CD4-positive, alpha-beta T cell (primary cell): Measurements from ENCODE around the gene NOMO2. TPM values are rescaled to one million over a fixed set of nuclear protein-coding genes. Genes with fewer than 3 reads are reported as not detected.
"Not testable (repeated sequence)": the region's sequence is repeated elsewhere in the genome, so short reads cannot be mapped to it uniquely, and the experiment has no call there.

ENCODE experiments used
- ATAC-seq: fragments of 200-7000 bp; cut with Tn5 transposase; one replicate; pipeline ENCODE4 v1.10.0; 2022; ENCODE audit warnings: mild to moderate bottlenecking; ENCODE audit not compliant: poor library complexity
- CTCF ChIA-PET: fragments of 350-600 bp; sonication (Branson Sonifier 250); formaldehyde crosslinking; loops from one replicate; lab custom pipeline; 2021; ENCODE audit warnings: antibody characterized with exemption, inconsistent platforms; lab: Charles Lee
- POLR2A ChIA-PET: fragments of 350-600 bp; sonication (Branson Sonifier 250); formaldehyde crosslinking; loops from one replicate; lab custom pipeline; 2021; ENCODE audit warnings: antibody characterized with exemption, inconsistent platforms; lab: Charles Lee
- DNase-seq, 14 experiments: peaks; one replicate each; pipeline ENCODE4 v3.0.0-alpha.2; 2013 to 2020; ENCODE audit warnings: mixed read lengths in 2 of 14
- H3K27ac ChIP-seq, 2 donors: one replicate each; pipeline versions ENCODE4 v1.5.1 to v1.7.0; 2013; ENCODE audit warnings: low read length in 2 of 2, low read depth in 1 of 2, mild to moderate bottlenecking in 1 of 2
- H3K27me3 ChIP-seq, 2 experiments: 1 replicate in 1 of 2; 2 replicates in 1 of 2; pipeline versions ENCODE4 v1.6.1 to v1.7.0; 2013; ENCODE audit warnings: low read length in 2 of 2, control low read depth in 1 of 2, mild to moderate bottlenecking in 1 of 2, moderate library complexity in 1 of 2; ENCODE audit not compliant: insufficient read depth in 2 of 2, control insufficient read depth in 1 of 2
- H3K36me3 ChIP-seq: one replicate; pipeline ENCODE4 v1.6.1; 2013; ENCODE audit warnings: low read length, control low read depth; ENCODE audit not compliant: insufficient read depth
- H3K4me1 ChIP-seq: one replicate; pipeline ENCODE4 v1.6.1; 2013; ENCODE audit warnings: low read length, control low read depth; ENCODE audit not compliant: insufficient read depth
- H3K4me3 ChIP-seq: one replicate; pipeline ENCODE4 v1.5.1; 2013; ENCODE audit warnings: mild to moderate bottlenecking, low read length, moderate library complexity
- H3K9me3 ChIP-seq, 2 experiments: 1 replicate in 1 of 2; 2 replicates in 1 of 2; pipeline versions ENCODE4 v1.6.1 to v1.7.0; 2013; ENCODE audit warnings: low read length in 2 of 2, mild to moderate bottlenecking in 2 of 2, control low read depth in 1 of 2, moderate library complexity in 1 of 2; ENCODE audit not compliant: control insufficient read depth in 1 of 2, insufficient read depth in 1 of 2
- H3K27ac Mint-ChIP-seq: one replicate; pipeline ENCODE4 v1.8.0; 2020; ENCODE audit warnings: mixed read lengths
- H3K27me3 Mint-ChIP-seq: one replicate; pipeline ENCODE4 v1.8.0; 2021; ENCODE audit warnings: mixed read lengths
- H3K36me3 Mint-ChIP-seq: one replicate; pipeline ENCODE4 v1.8.0; 2021; ENCODE audit warnings: low read depth, mixed read lengths
- H3K4me1 Mint-ChIP-seq: one replicate; pipeline ENCODE4 v1.8.0; 2021; ENCODE audit warnings: low read depth, mixed read lengths
- H3K4me3 Mint-ChIP-seq: one replicate; pipeline ENCODE4 v1.8.0; 2020; ENCODE audit warnings: mild to moderate bottlenecking, mixed read lengths
- H3K9me3 Mint-ChIP-seq: one replicate; pipeline ENCODE4 v1.8.0; 2020; ENCODE audit warnings: mixed read lengths
- intact Hi-C, 2 experiments: fragments of 100-400 bp; cut with DNase I in 1 of 2; cut with micrococcal nuclease in 1 of 2; formaldehyde crosslinking; loops; one replicate each; pipeline versions ENCODE4 v1.15.1 to v1.9.0; 2023 to 2025; cut with DNase I, micrococcal nuclease
- total RNA-seq, 174 experiments: library from RNA in 2 of 174; stranded (reverse) in 2 of 174; gene quantifications; one replicate each; pipeline ENCODE4 v1.2.3 and lab custom pipeline; 2021 to 2026
- TF ChIP-seq, protein P1 (sequence below): fragments of 200-600 bp; IDR thresholded peaks from one replicate; pipeline ENCODE4 v1.8.0; 2022; ENCODE audit warnings: antibody characterized with exemption, mild to moderate bottlenecking

The NOMO2 gene
- total RNA-seq, 2 experiments from 2014 or later = 46.1 to 48.5 TPM

DNA sequence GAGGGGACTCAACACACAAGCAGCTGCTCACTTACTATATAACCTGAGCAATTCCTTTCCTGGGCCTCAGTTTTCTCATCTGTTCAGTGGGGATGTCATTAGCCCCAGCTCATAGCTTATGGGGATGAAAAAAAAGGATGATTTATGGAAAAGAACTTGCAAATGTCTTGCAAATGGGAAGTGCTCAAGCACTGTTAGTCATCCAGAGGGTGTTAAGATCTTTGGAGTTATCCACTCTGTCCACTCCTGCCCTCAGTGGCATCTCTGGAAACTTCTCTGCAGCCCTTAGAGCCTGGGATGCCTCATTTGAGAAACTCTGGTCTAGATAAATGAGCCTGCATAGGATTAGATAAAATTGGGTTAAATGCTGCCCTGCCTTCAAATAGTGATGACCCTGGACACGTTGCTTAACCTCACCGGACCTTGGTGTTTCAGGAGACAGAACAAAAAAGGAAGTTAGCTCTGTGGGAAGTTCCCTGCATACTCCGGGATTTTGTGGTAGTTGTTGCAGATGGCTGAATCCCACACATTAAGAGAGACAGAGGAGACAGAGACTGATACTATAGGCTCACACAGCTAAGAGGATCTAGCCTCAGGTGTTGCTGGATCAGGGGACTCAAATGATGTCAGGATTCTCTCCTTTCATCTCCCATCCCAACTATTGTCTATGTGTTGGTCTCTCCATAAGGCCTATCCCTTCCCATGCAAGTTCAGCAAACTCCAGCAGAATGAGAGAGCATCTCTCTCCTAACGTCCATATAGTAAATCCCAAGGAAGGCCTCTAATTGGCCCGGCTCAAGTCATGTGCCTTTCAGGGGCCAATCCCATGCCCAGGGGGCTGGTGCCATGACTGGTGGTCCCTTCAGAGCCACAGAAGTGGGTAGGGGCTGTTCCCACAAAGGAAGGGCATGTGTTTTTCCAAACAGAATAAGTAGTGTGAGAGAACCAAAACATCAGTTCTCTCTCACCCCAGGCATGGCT is 25.0 kb upstream of the NOMO2 start:
- DNase-seq = peak in 1 of 14 experiments; percentile 6
- intact Hi-C loops, H3K4me3 ChIP-seq, H3K4me1 ChIP-seq, H3K27ac Mint-ChIP-seq, H3K27me3 Mint-ChIP-seq, H3K27ac ChIP-seq, ATAC-seq, H3K36me3 ChIP-seq, CTCF ChIA-PET, H3K4me1 Mint-ChIP-seq, POLR2A ChIA-PET, H3K27me3 ChIP-seq, H3K9me3 ChIP-seq, H3K36me3 Mint-ChIP-seq, H3K9me3 Mint-ChIP-seq, H3K4me3 Mint-ChIP-seq: not testable (repeated sequence)

DNA sequence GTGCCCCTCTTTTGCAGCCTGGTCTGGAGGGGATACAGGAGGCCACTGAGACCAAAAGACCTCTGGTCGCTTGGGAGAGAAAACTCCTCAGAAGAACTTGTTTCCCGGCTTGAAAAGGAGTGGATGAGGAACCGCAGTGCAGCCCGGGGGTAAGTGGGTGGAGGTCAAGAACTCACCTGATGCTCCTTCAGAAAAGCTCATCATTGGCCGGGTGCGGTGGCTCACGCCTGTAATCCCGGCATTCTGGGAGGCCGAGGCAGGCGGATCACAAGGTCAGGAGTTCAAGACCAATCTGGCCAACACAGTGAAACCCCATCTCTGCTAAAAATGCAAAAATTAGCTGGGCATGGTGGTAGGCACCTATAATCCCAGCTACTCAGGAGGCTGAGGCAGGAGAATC is 23.9 kb upstream of the NOMO2 start:
- H3K27me3 Mint-ChIP-seq, H3K27ac Mint-ChIP-seq, H3K4me3 Mint-ChIP-seq, H3K36me3 Mint-ChIP-seq, H3K9me3 ChIP-seq, H3K27me3 ChIP-seq, ATAC-seq, POLR2A ChIA-PET, DNase-seq, H3K4me1 Mint-ChIP-seq, H3K27ac ChIP-seq, H3K9me3 Mint-ChIP-seq, H3K4me3 ChIP-seq, H3K4me1 ChIP-seq, CTCF ChIA-PET, intact Hi-C loops, H3K36me3 ChIP-seq: not testable (repeated sequence)

DNA sequence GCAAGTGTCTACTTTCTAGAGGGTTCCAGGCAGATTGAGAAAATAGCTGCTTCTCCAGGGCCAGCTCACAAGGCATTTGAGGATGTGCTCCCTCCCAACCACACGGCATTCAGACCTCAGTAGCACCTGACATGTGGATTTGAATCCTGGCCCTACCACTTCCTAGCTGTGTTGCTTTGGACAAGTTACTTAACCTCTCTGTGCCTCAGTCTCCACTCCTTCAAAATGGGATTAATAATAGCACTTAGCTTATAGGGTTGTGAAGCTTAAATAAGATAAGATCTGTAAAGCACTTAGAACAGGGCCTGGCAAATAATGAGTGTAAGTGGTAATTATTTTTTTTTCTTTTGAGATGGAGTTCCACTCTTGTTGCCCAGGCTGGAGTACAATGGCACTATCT is 21.0 kb upstream of the NOMO2 start:
- Histone ChIP-seq H3K9me3 (no peaks in the 10 kb centered on the region), H3K27me3 (no peaks in the 10 kb centered on the region), H3K36me3 (no peaks in the 10 kb centered on the region), H3K4me1 (no peaks in the 10 kb centered on the region), H3K27ac (no peak overlapping the region), H3K4me3 (no peak overlapping the region)
- ChIA-PET CTCF (interaction anchor here (0.7 kb wide), 1 partner anchor 513 kb away, joined by 3 read pairs; no protein-coding TSS in a partner anchor), POLR2A (no interaction called here)
- TF ChIP-seq, protein P1, sequence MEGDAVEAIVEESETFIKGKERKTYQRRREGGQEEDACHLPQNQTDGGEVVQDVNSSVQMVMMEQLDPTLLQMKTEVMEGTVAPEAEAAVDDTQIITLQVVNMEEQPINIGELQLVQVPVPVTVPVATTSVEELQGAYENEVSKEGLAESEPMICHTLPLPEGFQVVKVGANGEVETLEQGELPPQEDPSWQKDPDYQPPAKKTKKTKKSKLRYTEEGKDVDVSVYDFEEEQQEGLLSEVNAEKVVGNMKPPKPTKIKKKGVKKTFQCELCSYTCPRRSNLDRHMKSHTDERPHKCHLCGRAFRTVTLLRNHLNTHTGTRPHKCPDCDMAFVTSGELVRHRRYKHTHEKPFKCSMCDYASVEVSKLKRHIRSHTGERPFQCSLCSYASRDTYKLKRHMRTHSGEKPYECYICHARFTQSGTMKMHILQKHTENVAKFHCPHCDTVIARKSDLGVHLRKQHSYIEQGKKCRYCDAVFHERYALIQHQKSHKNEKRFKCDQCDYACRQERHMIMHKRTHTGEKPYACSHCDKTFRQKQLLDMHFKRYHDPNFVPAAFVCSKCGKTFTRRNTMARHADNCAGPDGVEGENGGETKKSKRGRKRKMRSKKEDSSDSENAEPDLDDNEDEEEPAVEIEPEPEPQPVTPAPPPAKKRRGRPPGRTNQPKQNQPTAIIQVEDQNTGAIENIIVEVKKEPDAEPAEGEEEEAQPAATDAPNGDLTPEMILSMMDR = no peak
- intact Hi-C loops = no loop called here
- Mint-ChIP-seq H3K36me3 (no peaks in the 10 kb centered on the region), H3K4me1 (no peaks in the 10 kb centered on the region), H3K4me3 (no peak overlapping the region), H3K27ac (no peak overlapping the region), H3K27me3 (no peaks in the 10 kb centered on the region), H3K9me3 (no peaks in the 10 kb centered on the region)
- DNase-seq = no peak
- no peak for ATAC-seq

DNA sequence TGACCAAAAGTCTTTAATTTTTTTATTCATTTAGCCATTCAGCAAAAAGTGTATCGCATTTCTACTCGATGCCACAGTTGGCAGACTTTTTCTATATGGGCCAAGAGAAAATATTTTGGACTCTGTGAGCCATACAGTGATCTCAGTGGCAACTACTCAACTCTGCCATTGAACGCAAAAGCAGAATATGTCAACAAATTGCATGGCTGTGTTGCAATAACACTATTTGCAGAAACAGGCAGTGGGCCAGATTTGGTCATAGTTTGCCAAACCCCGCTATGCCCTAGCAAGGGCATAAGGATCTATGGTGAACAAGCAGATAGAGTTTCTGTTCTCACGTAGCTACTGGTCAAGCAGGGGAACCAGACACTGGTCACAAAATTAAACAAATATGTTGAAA is 18.5 kb upstream of the NOMO2 start:
- H3K27ac Mint-ChIP-seq, H3K27me3 ChIP-seq, H3K27me3 Mint-ChIP-seq, POLR2A ChIA-PET, intact Hi-C loops, CTCF ChIA-PET, ATAC-seq, H3K36me3 ChIP-seq, H3K27ac ChIP-seq, H3K4me1 ChIP-seq, DNase-seq, H3K4me3 Mint-ChIP-seq, H3K36me3 Mint-ChIP-seq, H3K9me3 Mint-ChIP-seq, H3K4me3 ChIP-seq, H3K4me1 Mint-ChIP-seq, H3K9me3 ChIP-seq: not testable (repeated sequence)

DNA sequence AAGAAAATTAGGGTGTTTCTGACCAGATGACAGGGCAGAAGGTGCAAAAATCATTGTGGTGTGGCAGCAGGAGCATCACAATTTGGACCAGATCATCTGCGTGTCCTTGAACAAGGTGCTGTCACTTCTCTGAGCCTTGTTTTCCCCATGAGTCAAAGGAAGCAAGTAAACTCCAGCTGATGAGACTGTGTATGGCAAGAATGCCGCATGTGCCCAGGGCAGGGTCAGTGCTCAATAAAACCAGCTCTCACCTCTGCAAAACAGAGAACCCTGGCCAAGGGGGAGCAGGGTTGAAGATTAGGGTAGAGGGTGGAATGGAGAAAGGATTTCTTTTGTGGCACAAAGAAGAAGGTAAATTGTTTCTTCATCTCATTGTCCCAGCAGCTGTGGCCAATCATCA is 17.4 kb upstream of the NOMO2 start:
- H3K27ac Mint-ChIP-seq, ATAC-seq, H3K27me3 ChIP-seq, H3K4me1 ChIP-seq, H3K27me3 Mint-ChIP-seq, H3K36me3 ChIP-seq, intact Hi-C loops, CTCF ChIA-PET, H3K9me3 Mint-ChIP-seq, H3K4me1 Mint-ChIP-seq, H3K4me3 ChIP-seq, H3K4me3 Mint-ChIP-seq, DNase-seq, H3K36me3 Mint-ChIP-seq, H3K27ac ChIP-seq, POLR2A ChIA-PET, H3K9me3 ChIP-seq: not testable (repeated sequence)

DNA sequence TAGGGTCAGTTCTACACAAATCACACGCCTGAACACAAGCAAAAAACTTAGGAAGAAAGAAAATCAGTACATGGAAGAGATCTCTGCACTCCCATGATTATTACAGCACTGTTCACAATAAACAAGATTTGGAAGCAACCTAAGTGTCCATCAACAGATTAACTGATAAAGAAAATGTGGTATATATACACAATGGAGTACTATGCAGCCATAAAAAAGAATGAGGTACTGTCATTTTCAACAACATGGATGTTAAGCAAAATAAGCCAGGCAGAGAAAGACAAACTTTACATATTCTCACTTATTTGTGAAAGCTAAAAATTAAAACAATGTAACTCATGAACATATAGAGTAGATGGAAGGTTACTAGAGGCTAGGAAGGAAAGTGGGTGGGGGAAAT is 16.0 kb upstream of the NOMO2 start:
- H3K9me3 ChIP-seq, H3K4me1 ChIP-seq, H3K36me3 Mint-ChIP-seq, H3K27me3 Mint-ChIP-seq, H3K27me3 ChIP-seq, POLR2A ChIA-PET, H3K27ac ChIP-seq, H3K4me3 Mint-ChIP-seq, intact Hi-C loops, ATAC-seq, H3K4me1 Mint-ChIP-seq, CTCF ChIA-PET, H3K9me3 Mint-ChIP-seq, H3K36me3 ChIP-seq, H3K4me3 ChIP-seq, DNase-seq, H3K27ac Mint-ChIP-seq: not testable (repeated sequence)
